HG03432 (cell line): ENCODE measurements around the gene RHBG.

Source experiments
- ATAC-seq: cut with Tn5 transposase; IDR thresholded peaks from one replicate; pipeline ENCODE4 v1.9.1; 2021; ENCODE audit warnings: mild to moderate bottlenecking, moderate library complexity; ENCODE audit not compliant: unreplicated experiment

The RHBG gene

DNA sequence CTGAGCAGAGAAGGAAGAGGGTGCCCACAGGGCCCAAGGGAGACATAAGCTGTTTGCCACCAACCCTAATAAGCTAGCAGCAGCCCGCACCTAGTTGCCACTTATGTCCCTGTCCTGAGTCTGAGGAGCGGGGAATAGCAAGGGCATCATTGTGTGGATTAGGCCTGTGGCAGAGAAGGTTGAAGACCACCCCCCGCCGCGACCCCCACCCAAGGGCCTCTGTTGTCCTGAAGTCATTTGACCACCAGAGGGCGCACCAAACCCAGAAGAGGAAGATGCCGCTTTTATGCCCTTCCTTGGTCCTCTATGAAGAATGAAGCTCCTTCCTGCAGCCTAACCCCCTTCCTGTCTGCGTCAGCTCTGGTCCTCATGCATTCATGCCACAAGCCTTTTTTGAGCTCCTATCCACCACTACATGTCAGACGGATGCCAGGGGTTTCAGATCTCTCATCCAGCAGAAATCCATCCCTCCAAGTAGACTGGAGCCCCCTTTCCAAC lies 16.6 kb downstream of the RHBG start:
- no peak for ATAC-seq

GRCh38 chr1:156386134-156386901 lies 17.3 kb downstream of the RHBG start:
- no peak for ATAC-seq

- no peak for ATAC-seq
These were observed 18.2 kb downstream of the RHBG start for GRCh38 chr1:156386949-156387869.

GRCh38 chr1:156387870-156388173 lies 18.8 kb downstream of the RHBG start:
- no peak for ATAC-seq

GRCh38 chr1:156388174-156389137 lies 19.4 kb downstream of the RHBG start:
- ATAC-seq, result no peak

DNA sequence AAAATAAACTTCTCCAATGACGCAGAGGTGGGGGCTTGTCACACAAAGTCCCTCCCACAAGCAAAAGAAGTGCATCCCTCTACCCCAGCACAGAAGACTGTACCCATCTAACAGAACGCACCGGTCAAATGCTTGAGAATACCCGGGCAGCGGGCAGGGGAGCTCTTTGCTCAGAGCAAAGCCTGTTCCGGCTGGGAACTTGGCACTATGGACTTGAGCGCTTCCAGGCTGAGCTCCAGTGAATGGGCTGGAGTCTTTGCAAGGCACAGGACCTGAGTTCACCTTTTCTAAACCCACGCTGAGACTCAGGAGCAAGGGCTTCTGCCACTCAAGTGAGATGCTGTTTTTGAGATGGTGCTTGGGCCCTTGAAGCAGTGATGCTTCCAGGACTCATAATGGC lies 20.3 kb downstream of the RHBG start:
- no peak for ATAC-seq

GRCh38 chr1:156390469-156391365 lies 21.7 kb downstream of the RHBG start:
- no peak for ATAC-seq

- no peak for ATAC-seq
These were observed 22.3 kb downstream of the RHBG start for GRCh38 chr1:156391366-156391677.

- ATAC-seq, result no peak
These were observed 22.7 kb downstream of the RHBG start for GRCh38 chr1:156391701-156392100.

GRCh38 chr1:156392452-156392853 lies 23.4 kb downstream of the RHBG start:
- no peak for ATAC-seq

DNA sequence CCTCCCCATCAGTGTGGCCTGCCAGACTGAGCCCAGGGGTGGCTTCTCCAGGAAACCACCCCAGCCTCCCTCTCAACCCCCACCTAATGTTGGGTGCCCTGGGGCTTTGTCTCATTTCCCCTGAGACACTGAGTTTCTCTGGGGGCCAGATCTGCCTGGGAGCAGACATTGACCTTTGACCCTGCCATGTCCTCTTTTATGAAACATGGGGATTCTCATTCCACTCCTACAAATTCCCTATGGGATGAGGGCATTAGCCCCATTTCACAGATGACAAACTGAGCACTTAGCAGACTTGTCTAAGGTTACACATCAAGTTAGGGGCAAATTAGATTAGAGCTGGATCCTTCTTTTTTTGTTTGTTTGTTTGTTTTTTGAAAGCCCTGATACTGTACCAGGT lies 24.1 kb downstream of the RHBG start:
- ATAC-seq, result no peak

DNA sequence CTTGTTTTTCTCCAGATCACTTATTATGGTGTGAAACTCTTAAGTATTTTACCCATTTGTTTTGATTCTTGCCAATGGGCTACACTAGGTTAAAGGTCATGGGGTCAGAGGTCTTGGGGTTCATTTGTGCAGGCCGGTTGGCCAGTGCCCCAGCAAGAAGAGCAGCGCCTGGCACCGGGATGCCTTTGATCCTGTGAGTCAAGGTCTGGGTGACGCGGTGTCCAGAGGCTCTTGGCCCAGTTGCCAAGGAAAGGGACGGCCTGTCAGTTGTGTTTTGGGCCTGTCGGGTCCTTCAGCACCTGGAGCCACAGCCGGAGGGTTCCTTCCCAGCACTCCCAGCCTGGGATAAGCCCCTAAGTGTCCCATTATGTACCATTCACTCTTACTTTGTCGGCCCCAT lies 25.1 kb downstream of the RHBG start:
- no peak for ATAC-seq

DNA sequence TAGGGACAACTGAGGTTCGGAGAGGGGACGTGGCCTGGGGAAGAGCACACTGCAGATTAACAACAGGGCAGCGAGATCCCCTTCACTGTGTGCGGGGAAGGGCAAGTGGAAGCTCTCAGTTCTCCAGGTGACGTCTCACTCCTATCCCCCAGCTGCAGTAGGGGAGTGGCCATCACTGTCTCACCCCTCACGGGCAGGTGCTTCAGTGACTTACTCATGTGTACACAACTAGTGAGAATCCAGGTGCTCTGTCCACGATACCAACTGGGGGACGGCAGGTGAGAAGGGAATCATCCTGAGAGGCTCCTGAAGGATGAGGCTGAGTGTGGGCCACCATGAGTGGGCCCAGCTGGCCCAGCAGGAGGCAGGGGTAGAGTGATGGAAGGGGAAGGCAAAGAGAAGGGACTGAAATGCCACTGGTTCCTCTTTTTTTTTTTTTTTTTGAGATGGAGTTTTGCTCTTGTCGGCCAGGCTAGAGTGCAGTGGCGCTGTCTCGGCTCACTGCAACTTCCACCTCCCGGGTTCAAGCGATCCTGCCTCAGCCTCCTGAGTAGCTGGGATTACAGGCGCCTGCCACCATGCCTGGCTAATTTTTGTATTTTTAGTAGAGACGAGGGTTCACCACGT lies 25.9 kb downstream of the RHBG start:
- no peak for ATAC-seq

GRCh38 chr1:156399355-156400125 lies 30.5 kb downstream of the RHBG start:
- no peak for ATAC-seq

GRCh38 chr1:156400191-156400935 lies 31.4 kb downstream of the RHBG start:
- ATAC-seq, result no peak

DNA sequence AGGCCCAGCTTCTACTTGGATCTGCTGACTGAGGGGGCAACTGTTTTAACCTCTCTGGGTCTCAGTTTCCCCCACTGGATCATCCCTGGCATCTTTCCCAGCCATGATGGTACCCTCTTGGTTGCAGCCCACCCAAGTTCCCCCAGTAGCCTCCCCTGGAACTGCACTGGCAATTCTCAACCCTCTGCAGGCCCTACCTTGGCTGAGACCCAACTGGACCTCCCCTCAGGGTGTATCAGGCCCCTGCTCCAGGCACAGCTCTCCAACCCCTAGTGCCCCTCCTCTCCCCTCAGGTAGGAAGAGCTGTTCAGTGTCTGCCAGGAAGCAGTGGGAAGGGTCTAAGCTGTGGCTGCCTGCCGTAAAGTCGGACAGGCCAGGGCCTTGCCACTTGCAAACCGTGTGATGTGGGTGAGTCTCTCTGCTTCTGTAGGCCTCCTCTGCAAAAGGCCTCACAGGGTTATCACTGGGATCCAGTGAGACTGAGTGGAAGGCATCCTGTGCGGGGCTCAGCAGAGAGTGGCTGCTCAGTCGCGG lies 32.1 kb downstream of the RHBG start:
- ATAC-seq, result no peak

- no peak for ATAC-seq
These were observed 32.7 kb downstream of the RHBG start for GRCh38 chr1:156401681-156402081.
